LNCAP (cell line): ENCODE results near the gene TBC1D23.
A peak's percentile ranks its signal among the peaks of the same experiment; 100 is the strongest.

ENCODE experiments used
- CTCF ChIP-seq: fragments of 450-650 bp; IDR thresholded peaks from 2 replicates; pipeline ENCODE4 v1.5.1; 2017; ENCODE audit warnings: mild to moderate bottlenecking

Gene TBC1D23

GRCh38 chr3:100289339-100289738 is 28.5 kb downstream of the TBC1D23 start:
- no peak for TF ChIP-seq CTCF

- TF ChIP-seq CTCF = no peak
These were observed 34.3 kb downstream of the TBC1D23 start for GRCh38 chr3:100295089-100295488.

GRCh38 chr3:100297784-100298183 is 37.0 kb downstream of the TBC1D23 start:
- no peak for TF ChIP-seq CTCF

GRCh38 chr3:100299016-100299415 is 38.2 kb downstream of the TBC1D23 start:
- no peak for TF ChIP-seq CTCF

- no peak for TF ChIP-seq CTCF
These were observed 45.9 kb downstream of the TBC1D23 start for GRCh38 chr3:100306695-100307094.

- TF ChIP-seq CTCF = no peak
These were observed 49.7 kb downstream of the TBC1D23 start for GRCh38 chr3:100310355-100310965.

GRCh38 chr3:100311011-100311410 is 50.2 kb downstream of the TBC1D23 start:
- TF ChIP-seq CTCF = no peak

DNA sequence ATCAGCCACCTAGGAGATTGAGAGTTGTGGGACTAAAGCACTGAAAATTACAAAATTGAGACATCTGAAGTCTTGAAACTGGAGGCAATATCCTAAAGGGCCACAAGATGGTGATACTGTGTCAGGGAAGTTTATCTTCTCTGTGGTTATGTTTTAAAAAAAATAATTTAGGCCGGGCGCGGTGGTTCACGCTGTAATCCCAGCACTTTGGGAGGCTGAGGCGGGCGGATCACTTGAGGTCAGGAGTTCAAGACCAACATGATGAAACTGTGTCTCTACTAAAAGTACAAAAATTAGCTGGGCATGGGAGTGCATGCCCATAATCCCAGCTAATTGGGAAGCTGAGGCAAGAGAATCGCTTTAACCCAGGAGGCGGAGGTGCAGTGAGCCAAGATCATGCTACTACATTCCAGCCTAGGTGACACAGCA is 55.9 kb downstream of the TBC1D23 start:
- TF ChIP-seq CTCF = peak; percentile 71
